GM23338 (cell line): Measurements from ENCODE around the gene OMP.

Source experiments
- CREB1 ChIP-seq: fragments of 250-450 bp; sonication (Bioruptor Pico); IDR thresholded peaks from 2 replicates; pipeline ENCODE4 v1.5.0; 2020; ENCODE audit warnings: low read depth, mild to moderate bottlenecking, moderate library complexity
- EZH2 ChIP-seq: fragments of 200-600 bp; sonication (generic); IDR thresholded peaks from one replicate; pipeline ENCODE4 v1.8.0; 2017; ENCODE audit warnings: antibody characterized with exemption, mild to moderate bottlenecking, low read depth; ENCODE audit not compliant: unreplicated experiment
- EZH2phosphoT487 ChIP-seq: fragments of 200-600 bp; sonication (generic); IDR thresholded peaks from one replicate; pipeline ENCODE4 v1.8.1; 2018; ENCODE audit warnings: antibody characterized with exemption; ENCODE audit not compliant: unreplicated experiment
- JUNB ChIP-seq: IDR thresholded peaks from one replicate; pipeline ENCODE4 v1.6.1; 2016; ENCODE audit warnings: antibody characterized with exemption; ENCODE audit not compliant: unreplicated experiment
- NANOG ChIP-seq: IDR thresholded peaks from 2 replicates; pipeline ENCODE4 v1.6.1; 2016; ENCODE audit warnings: antibody characterized with exemption, borderline replicate concordance
- POLR2AphosphoS5 ChIP-seq: IDR thresholded peaks from 2 replicates; pipeline ENCODE4 v1.6.1; 2016; ENCODE audit warnings: antibody characterized with exemption, low read depth
- REST ChIP-seq: IDR thresholded peaks from one replicate; pipeline ENCODE4 v1.6.1; 2018; ENCODE audit warnings: antibody characterized with exemption; ENCODE audit not compliant: unreplicated experiment
- STAT1 ChIP-seq: IDR thresholded peaks from one replicate; pipeline ENCODE4 v1.6.1; 2016; ENCODE audit warnings: antibody characterized with exemption; ENCODE audit not compliant: unreplicated experiment
- ZNF331 ChIP-seq: fragments of 250-450 bp; sonication (Bioruptor Pico); IDR thresholded peaks from 2 replicates; pipeline ENCODE4 v1.5.0; 2020; ENCODE audit warnings: low read depth, mild to moderate bottlenecking, moderate library complexity
- TF ChIP-seq, protein P1 (sequence below), 2 experiments: fragments of 200-600 bp in 1 of 2; sonication (generic) in 1 of 2; conservative IDR thresholded peaks; 2 replicates each; pipeline versions ENCODE4 v1.5.1 to v1.6.1; 2016 to 2017; ENCODE audit warnings: antibody characterized with exemption in 2 of 2, low read depth in 2 of 2, mild to moderate bottlenecking in 2 of 2, moderate library complexity in 1 of 2

DNA sequence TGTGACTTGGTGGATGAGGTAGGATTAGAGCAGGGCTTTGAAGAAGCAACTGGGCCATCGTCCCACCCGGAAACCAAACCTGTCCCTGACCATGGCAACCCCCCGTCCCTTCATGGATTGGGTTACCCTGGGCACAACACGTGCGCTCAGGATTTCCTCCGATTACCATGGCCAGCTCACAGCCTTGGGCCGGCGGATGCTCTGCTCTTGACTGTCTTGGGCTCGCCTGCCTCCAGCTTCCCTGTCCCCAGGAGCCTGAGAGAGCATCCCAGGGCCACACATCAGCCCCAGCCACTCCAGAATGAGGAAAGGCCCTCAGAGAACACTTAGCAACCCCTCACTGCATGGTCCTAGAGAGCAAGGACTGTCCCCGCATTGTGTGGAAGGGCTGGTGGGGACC, 48.2 kb downstream of the OMP start:
- TF ChIP-seq, protein P1, sequence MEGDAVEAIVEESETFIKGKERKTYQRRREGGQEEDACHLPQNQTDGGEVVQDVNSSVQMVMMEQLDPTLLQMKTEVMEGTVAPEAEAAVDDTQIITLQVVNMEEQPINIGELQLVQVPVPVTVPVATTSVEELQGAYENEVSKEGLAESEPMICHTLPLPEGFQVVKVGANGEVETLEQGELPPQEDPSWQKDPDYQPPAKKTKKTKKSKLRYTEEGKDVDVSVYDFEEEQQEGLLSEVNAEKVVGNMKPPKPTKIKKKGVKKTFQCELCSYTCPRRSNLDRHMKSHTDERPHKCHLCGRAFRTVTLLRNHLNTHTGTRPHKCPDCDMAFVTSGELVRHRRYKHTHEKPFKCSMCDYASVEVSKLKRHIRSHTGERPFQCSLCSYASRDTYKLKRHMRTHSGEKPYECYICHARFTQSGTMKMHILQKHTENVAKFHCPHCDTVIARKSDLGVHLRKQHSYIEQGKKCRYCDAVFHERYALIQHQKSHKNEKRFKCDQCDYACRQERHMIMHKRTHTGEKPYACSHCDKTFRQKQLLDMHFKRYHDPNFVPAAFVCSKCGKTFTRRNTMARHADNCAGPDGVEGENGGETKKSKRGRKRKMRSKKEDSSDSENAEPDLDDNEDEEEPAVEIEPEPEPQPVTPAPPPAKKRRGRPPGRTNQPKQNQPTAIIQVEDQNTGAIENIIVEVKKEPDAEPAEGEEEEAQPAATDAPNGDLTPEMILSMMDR (conservative IDR thresholded peaks at IDR 0.05; ENCODE audit: low read depth in 2 of 2) = no peak
- no peak for TF ChIP-seq EZH2
- TF ChIP-seq POLR2AphosphoS5 = no peak
- no peak for TF ChIP-seq REST
- TF ChIP-seq CREB1 (CRISPR knock-in tag) = no peak
- no peak for TF ChIP-seq EZH2phosphoT487
- no peak for TF ChIP-seq ZNF331
- no peak for TF ChIP-seq STAT1
- TF ChIP-seq NANOG = no peak
- no peak for TF ChIP-seq JUNB
